AG08396 (cell line): ENCODE data around the gene POU2F1.
A peak's percentile ranks its signal among the peaks of the same experiment; 100 is the strongest.

ENCODE experiments used
- DNase-seq: peaks from one replicate; pipeline ENCODE4 v3.0.0; 2012; ENCODE audit warnings: low spot score, mixed read lengths

POU2F1 gene

DNA sequence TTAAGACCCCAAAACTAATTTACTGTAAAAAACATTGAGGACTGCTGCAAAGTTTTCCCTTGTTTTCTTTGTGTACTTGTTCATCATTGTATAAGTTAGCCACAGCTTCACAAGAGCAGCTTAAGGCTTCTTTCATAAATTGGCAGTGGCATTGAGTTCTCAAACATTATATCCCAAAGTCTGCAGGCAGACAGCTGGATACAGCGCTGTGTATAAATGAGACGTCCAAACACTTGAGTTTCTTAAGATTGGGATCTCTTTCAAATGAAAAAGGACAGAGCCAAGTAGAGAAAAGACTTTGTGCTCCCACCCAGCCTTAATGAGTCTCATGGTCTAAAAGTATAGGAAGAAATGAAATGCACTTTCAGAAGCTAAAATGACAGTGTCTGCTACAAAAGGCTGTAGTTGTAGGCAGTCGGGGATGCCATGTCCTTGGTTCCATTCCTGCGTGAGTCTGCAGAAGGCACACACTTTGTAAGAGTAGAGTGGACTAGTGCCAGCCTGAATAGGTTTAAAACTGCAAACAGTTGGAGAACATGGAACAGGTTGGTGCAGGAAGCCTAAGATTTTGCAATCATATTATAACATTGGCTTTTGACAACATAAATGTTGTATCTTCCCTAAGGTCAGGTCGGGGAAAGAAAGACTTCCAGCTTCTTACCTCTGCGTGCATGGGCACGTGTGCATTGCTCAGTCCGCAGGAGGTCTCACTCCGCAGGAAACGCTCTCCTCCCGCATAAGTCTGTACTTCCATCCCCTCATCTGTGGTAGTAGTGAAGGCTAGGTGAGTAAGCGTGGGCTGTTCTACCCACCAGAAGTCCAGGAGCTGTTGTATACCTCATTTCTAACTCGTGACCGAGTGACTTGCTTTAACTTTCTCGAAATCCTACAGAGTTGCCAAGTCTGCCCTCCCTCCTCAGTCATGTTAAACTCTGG lies 203.3 kb downstream of the POU2F1 start:
- no peak for DNase-seq

DNA sequence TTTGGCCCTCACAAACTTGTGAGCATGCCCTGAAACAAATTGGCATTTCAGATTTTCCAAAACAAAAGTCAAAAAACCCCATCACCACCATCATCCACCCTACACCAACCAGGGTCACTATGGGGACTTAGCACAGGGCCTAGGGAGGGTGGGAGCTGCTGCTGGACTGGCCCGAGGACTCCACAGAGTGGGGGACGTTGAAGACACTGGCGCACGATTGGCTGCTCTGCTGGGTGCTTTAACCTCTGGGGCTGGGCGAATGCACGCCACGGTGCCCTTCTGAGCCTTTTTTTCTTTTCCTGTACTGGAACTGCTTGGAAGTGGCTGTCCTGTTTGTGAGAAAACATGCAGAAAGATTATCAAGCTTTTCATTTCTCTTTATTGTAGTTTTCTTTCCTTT lies 204.8 kb downstream of the POU2F1 start:
- no peak for DNase-seq

DNA sequence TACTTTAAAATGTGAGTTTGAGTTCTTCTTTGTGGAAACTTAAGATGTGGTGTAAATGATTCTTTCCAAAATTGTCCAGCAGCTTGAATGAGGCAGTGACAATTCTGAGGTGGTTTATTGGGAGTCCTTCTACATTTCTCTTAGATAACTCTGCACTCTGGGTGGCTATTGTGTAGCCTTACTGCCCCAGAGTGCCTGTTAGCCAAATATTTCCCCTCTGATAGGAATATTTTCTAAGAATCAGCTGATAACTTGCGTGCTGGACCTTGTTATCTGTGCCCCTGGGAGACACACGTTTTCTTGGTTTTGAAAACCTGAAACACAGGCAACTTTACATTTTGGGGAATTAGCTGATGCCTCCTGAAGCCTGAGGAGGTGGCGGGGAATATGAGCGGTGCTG lies 206.0 kb downstream of the POU2F1 start:
- DNase-seq = no peak

DNA sequence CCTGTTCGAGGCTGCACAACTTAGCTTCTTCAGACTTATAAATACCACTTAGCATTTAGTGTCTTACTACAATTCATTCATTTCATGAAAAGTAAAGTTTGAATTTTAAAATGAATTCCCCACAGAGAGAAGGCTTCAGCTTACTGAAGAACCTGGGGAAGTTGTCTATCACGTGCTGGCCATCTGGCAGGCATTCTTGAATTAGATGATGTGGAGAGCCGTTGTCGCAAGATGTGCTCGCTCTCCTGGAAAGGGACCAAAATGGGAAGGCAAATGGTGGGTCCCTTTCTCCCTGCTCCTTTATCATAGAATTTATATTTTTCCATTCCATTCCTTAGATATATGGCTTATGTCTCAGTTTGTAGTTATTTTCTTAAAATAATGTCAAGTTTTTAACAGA lies 207.2 kb downstream of the POU2F1 start:
- no peak for DNase-seq

DNA sequence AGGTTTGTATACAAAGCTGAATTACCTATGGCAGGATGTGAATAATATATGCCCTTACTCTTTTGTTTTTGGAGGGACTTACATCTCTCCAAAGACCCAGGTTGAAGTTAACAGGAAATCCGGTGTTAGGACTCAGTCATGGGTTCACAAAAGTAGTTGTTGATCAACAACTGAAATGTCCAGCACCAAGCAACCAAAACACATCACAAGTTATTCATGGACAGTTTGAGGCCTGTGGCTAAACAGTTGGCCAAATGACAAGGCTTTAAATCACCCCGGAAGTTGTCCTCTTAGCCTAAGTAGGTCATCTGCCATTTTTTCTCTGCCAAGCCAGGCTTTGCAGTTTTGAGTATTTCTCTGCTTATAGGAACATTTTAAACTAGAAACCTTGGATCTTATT lies 207.7 kb downstream of the POU2F1 start:
- DNase-seq = no peak

DNA sequence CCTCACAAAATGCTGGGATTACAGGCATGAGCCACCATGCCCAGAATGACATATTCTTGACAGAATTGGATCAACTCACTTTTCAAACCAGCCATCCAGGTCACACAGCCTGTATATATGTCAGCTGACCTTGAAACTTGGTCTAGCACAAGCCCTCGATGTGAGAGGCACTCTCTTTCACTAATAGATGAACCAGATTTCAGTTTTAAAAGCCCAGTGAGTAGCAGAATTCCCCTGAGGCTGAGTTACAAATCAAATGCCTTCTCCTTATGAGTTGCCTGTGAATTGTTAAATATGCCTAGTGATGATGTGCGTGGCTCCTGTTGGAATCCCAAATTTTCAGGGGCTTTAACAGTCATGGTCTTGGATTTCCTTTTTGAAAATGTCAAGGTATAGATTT lies 208.9 kb downstream of the POU2F1 start:
- no peak for DNase-seq

DNA sequence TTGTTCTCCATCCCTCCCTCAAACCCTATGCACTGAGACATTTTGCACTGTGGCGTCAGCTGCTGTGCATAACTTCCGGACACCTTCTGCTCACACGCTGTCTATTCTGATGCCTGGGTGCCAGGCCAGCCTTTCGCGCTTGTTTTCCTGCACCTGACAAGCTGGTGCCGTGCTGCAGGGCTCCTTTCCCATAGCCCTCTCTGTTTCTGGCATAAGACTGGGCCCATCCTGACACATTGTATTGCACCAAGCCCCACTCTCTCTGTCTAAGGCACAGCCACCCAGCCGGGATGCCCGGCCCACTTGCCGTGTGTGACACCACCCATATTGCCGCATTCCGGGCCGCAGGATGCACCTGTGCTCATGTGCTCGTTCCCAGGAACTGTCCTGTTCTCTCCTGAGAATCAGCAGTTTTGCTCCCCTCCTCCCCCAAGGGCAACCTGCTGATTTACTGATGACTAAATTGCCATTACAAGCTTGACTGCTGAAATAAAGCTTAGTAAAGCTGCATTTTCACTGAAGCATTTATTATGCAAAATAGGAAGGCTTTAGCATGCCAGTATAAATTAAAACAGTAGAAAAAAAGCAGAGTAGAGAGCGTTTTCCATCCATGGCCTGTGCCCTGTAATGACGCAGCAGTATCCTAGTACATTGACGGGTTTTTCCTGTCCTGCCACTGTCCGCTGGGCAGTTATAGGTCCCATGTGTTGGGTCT lies 209.6 kb downstream of the POU2F1 start:
- no peak for DNase-seq

DNA sequence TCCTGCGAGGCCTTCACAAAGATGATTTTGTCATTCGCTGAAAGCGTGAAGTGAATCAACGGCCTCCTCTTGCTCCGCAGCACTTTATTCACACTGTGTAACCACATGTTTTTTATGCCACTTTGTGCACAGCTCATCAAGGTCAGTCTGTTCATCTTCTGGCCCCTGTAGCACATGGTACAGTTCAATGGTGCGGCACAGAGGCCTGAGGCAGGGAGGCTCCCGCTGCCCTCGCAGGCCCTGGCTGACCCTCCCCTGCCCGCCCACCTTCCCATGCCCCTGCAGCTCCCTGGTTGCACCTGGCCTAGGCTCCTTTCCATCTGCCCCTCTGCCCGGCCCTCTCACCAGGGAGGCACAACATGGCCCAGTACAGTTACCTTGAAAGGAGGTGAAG lies 210.2 kb downstream of the POU2F1 start:
- DNase-seq = no peak

DNA sequence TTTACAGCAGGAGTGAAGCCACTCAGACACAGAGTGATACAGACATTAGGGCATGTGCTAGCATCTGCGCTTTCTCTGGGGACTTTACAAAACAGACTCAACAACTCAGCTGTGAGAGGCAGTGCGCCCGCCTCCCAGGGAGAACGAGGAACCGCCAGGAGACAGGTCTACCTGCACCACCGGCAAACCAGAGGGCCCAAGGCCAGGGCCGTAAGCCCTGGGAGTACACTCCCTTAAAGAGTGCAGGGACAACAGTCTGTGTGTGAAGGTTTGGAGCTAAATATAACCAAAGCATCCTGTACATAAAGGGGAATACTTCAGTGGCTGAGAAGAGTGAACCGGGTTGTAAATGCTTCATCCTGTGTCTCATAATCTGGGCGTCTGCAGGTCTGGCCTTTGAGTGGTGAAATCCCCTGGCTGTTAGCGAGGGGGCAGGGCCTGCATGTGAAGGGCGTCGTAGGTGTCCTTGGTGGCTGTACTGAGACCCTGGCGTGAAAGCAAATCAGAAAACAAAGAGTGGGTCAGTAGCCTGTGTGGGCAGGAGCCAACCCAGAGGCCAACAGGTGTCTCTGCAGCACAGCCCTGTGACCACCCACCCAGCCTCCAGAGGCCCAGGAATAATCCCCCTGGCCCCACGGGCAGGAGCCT lies 210.7 kb downstream of the POU2F1 start:
- DNase-seq = no peak

DNA sequence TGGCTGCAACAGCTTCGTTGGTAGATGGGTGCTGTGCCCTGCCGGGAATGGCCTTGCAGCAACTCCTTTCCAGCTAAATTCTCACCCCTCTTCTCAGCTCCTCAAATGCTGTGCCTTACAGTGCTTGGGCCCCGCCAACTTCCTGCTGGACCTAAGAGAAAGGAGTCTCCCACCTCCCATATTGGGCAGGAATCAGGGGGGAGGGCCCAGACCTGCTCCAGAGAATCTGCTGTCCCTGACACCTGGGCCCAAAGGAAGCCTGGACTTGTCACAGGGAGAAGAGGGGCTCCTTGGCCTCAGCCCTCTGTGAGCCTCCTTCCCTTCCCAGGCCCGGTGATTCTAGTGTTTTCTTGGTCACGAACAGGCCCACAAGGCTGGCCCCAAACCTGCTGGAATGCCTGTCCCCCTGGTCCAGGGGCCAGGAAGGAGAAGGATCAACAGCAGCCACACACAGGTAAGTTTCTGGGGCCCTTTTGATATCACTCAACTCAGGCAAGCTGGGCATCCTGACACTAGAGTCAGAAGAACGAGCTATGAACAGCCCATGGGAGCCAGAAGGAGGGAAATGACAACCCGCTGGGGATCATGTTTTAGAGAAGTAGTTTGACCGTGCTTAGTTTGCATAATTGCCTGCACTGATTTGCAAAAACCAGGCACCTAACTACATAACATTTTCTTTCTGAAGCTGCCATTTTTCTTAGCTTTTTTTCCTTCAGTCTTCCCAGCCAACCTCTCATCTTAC lies 211.4 kb downstream of the POU2F1 start:
- no peak for DNase-seq

DNA sequence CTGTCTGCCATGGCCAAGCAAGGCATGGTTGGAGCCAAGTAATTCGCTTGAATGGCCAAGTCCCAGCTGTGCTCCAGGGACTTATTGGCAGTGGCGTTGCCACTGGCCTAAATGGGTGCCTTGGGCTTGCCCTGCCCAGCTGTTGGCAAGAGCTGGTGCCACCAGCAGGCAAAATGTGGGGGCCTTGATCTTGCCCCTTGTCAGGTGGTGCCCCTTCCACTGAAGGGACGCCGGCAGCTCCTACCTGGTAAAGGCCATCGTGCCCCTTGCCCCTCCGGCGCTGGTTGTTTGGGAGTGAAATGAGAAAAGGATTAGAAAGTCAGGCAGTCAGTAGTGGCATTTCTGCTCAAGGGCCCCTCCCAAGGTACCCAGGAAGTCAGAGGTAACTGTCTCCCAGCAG lies 212.1 kb downstream of the POU2F1 start:
- DNase-seq = no peak

DNA sequence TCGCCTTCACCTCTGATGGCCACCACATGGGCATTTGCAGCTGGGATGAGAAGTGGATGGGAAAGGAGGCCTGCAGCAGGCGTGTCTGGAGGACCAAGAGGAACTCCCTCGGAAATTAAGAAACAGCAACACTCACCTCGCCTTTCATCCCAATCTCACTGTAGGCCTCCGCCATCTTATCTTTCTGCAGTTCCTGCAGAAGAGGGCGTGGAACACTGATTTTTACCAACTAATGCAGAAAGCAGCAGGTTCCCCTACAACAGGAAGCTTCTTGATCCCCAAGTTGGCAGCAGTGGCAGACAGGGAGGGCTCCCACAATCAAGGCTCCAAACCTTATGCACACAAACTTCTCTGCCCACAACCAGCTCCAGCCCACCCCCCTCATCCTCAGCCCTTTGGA lies 213.2 kb downstream of the POU2F1 start:
- no peak for DNase-seq

DNA sequence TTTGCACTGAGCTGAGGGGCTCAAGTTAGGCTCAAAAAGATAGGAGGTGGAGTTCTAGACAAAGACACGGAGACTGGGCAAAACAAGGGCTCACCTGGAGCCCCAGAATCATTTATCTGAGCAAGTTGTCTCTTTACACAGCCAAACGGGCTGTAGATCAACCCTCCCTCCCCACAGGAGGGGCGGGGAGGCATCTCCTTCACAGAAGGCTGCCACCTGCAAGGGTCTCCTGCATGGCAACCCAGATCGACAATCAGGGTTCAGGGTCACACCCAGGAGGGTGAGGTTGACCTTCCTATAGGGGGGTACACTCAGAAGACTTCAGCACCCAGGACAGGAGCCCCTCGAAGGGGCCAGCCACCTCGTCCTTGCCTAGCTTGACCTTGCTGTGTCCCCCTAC lies 213.6 kb downstream of the POU2F1 start:
- no peak for DNase-seq

DNA sequence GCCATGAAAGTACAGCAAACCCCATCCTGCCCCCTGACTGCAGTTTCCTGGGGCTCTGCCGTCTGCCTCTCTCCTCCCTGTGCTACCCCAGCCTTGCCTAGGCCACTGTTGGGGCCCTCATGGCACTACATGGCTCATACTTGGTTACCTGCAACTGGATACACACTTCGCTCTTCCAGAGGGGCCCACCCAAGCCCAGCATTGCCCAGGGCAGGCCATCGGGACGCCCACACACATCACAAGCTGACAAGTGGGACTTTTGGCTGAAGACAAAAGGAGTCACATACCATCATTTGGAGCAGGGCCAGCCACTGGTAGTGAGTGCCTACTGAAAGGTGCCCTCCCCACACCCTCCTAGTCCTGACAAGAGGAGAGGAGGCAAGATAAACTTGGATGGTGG lies 214.8 kb downstream of the POU2F1 start:
- no peak for DNase-seq

DNA sequence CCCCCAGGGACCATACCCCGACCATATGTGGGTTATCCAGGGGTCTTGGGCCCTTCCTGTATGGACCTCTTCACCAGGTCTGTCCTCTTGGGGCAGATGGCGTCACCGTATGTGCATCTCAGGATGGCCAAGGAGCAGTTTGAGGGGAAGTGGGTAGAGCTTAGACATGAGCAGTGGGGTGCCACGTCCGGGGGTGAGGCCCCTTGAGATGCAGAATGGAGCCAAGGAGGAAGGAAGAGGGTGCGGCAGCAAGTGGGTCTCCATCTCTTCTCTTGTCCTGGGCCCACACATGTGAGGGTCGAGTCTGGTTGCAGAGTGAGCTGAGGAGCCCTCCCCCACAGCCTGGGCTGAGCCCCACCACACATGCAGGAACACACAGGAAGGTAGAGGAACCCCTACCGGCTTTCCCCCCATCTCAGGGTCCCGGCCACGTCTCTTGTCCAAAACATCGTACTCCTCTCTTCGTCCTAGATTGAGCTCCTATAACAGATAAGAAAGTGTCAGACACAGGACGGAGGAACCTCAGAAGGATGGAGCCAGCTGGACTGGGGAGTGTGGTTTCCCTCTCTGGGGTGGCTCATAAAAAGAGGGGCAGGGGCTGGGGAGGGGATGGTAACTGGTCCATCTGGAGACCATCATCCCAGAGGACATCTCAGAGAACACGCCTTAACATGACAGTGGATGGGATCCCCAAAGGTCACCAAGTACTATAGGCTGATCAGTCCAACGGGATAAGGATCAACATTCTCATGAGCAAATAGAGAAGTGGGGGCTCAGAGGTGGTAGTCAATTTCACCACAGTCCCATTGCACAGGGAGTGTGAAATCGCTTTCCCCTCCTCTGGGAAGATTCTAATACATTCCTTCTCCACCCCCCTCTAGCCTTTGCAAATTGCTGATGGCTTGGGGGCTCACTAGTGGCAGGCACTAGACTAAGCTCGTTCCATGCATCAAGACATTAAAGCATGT lies 217.8 kb downstream of the POU2F1 start:
- DNase-seq = no peak

DNA sequence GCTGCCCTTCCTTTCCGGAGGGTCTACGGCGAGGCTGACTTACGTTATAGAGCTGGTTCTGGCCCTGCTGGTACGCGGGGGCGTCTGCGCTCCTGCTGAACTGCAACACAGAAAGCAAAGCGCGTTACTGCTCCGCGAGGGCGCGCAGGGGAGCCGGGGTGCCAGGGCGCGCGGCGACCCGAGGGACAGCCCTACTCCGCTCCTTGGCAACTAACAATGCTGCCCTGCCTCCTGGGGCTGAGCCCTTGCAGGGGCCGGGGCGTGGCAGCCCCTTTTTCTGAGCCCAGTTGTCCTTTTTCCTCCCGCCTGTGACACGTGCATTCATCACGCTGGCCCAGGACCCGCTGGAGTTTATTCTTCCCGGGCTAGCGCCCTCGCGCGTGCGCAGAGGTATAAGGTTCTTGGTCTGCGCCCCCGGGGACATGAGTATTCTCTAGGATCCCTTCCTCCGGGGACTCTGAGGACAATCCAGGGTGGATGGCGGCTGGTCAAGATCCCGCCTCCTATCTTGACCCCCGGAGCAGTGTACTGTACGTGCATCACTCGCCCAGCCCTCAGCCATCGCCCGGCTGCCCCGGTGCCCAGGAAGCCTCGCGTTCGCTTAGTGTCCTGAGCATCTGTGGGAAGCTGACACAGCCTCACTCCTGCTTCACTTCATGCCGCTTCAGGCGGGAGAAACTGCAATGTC lies 218.8 kb downstream of the POU2F1 start:
- peak; percentile 59 for DNase-seq

DNA sequence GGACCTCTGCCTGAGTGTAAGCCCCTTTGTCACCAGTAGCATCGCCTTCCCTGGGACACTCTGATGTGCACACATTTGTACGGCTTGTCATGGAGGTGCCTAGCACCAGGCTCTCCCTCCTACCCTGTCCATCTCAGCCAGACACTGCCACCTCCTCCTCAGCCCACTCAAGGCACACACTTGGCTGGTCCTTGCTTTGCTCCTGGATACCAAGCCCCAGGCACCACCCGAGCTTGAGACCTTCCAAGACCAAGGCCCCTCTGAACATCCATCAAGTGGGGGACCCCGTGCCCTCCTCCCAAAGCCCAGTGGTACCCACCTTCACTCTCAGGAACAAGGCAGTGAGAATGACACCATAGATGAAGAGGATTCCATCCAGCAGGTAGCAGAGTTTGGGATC lies 219.7 kb downstream of the POU2F1 start:
- DNase-seq = no peak

DNA sequence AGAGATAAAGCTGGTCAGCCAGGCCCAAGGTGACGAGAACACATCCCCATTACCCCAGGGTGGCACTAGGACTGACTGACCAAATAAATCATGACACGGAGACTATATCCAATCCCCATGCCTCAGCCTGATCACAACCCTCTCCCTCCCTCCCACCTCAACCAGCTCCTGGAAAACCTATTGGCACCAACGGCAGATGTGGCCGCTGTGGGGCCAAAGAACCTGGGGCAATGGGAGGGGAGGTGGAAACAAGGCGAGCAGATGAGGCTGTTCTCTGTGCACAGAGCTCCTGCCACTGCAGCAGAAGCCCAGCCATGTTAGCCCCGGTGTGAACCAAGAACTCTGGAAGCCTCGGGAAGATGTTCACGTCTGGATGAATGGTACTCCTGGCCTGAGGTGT lies 220.1 kb downstream of the POU2F1 start:
- no peak for DNase-seq

DNA sequence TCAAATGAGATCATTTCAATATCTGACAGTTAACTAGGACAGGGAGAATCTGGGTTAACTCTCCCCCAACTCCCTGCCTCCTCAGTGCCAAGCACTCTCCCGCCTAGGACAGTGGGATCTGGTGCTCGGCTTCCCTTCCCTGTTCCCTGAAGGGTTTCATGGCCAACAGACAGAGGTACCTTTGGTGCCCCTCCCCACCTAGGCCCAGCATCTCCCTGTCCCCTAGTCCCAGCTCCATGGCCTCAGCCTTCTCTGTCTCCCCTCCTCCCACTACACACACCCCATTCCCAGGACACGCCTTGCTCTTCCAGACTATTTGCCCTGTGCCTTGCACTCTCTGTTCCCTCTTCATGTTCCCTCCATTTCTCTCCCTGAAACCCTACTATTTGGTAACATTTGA lies 220.5 kb downstream of the POU2F1 start:
- DNase-seq = no peak

DNA sequence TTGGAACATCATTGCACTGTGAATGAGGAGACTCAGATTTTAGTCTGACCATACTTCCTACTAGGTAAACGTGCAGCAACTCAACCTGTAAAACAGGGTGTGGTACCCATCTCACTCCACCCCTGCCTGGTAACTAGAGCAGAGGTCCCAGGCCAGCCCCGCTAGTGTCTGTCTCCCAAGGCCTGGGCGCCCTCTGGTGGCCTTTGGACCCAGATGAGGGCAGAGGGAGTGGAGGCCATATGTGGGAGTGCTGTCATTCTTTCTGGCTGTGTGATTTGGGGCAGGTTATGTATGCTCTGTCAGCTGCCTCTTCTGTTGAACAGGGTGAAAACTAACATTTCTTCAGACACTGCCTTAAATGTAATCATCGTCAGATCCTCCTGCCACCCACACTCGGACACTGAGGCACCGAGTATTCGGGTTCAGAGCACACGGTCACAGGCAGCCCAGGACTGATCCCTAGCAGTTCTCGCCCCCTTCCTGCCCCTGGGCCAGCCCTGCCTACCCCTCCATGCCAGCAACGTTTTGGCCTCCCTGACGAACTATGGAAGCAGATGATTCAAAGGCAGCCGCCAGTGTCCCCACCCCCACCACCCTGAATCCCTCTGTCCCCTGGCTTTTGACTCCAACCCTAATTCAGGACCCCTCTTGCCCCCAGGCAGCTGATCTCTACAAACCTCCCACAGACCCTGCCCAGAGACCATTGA lies 221.6 kb downstream of the POU2F1 start:
- peak; percentile 87 for DNase-seq
